Naive thymus-derived CD4-positive, alpha-beta T cell (primary cell): ENCODE data around the gene OR51M1. TPM values are rescaled to one million over a fixed set of nuclear protein-coding genes. Genes with fewer than 3 reads are reported as not detected.

Experiments
- ATAC-seq: fragments of 150-1000 bp; cut with Tn5 transposase; 2 replicates; pipeline ENCODE4 v1.10.0; 2021; ENCODE audit warnings: mild to moderate bottlenecking, moderate library complexity
- CTCF ChIA-PET: fragments of 350-600 bp; sonication (Branson Sonifier 250); formaldehyde crosslinking; loops from one replicate; lab custom pipeline; 2021; ENCODE audit warnings: antibody characterized with exemption; lab: Charles Lee
- POLR2A ChIA-PET: fragments of 350-600 bp; sonication (Branson Sonifier 250); formaldehyde crosslinking; loops from one replicate; lab custom pipeline; 2021; ENCODE audit warnings: antibody characterized with exemption, inconsistent platforms; lab: Charles Lee
- DNase-seq, 9 donors: peaks; one replicate each; pipeline versions ENCODE4 v3.0.0 to v3.0.0-alpha.2; 2020 to 2022; ENCODE audit warnings: mixed read lengths in 1 of 9
- H3K27ac ChIP-seq: one replicate; pipeline ENCODE4 v1.7.0; 2013; ENCODE audit warnings: mild to moderate bottlenecking, low read depth, low read length, moderate library complexity
- H3K27me3 ChIP-seq, 2 donors: one replicate each; pipeline ENCODE4 v1.7.0; 2013; ENCODE audit warnings: low read length in 2 of 2, mild to moderate bottlenecking in 2 of 2, moderate library complexity in 2 of 2; ENCODE audit not compliant: control insufficient read depth in 2 of 2, insufficient read depth in 2 of 2
- H3K36me3 ChIP-seq, 3 experiments: 1 replicate in 2 of 3; 2 replicates in 1 of 3; pipeline ENCODE4 v1.7.0; 2013; ENCODE audit warnings: low read length in 3 of 3, mild to moderate bottlenecking in 3 of 3, moderate library complexity in 1 of 3; ENCODE audit not compliant: insufficient read depth in 3 of 3, control insufficient read depth in 2 of 3
- H3K4me1 ChIP-seq, 2 donors: one replicate each; pipeline ENCODE4 v1.7.0; 2013; ENCODE audit warnings: low read length in 2 of 2, mild to moderate bottlenecking in 2 of 2, moderate library complexity in 1 of 2; ENCODE audit not compliant: control insufficient read depth in 2 of 2, insufficient read depth in 2 of 2
- H3K4me3 ChIP-seq: 2 replicates; pipeline ENCODE4 v1.7.0; 2013; ENCODE audit warnings: mild to moderate bottlenecking, low read length
- H3K9me3 ChIP-seq, 3 experiments: 1 replicate in 2 of 3; 2 replicates in 1 of 3; pipeline ENCODE4 v1.7.0; 2013; ENCODE audit warnings: low read length in 3 of 3; ENCODE audit not compliant: control insufficient read depth in 2 of 3
- H3K27ac Mint-ChIP-seq, 9 donors: one replicate each; pipeline ENCODE4 v1.8.0; 2020 to 2022; ENCODE audit warnings: mixed read lengths in 9 of 9, mild to moderate bottlenecking in 8 of 9, moderate library complexity in 5 of 9, inconsistent platforms in 2 of 9
- H3K27me3 Mint-ChIP-seq, 5 donors: one replicate each; pipeline ENCODE4 v1.8.0; 2021 to 2022; ENCODE audit warnings: mixed read lengths in 5 of 5, mild to moderate bottlenecking in 1 of 5
- H3K36me3 Mint-ChIP-seq, 5 donors: one replicate each; pipeline ENCODE4 v1.8.0; 2020 to 2022; ENCODE audit warnings: mixed read lengths in 5 of 5, mild to moderate bottlenecking in 3 of 5, inconsistent platforms in 1 of 5
- H3K4me1 Mint-ChIP-seq, 7 donors: one replicate each; pipeline ENCODE4 v1.8.0; 2020 to 2022; ENCODE audit warnings: mixed read lengths in 7 of 7, mild to moderate bottlenecking in 3 of 7, inconsistent platforms in 1 of 7
- H3K4me3 Mint-ChIP-seq, 10 donors: one replicate each; pipeline ENCODE4 v1.8.0; 2020 to 2022; ENCODE audit warnings: mild to moderate bottlenecking in 10 of 10, mixed read lengths in 10 of 10, moderate library complexity in 6 of 10, inconsistent platforms in 2 of 10
- H3K9me3 Mint-ChIP-seq, 11 donors: one replicate each; pipeline ENCODE4 v1.8.0; 2020 to 2022; ENCODE audit warnings: mixed read lengths in 11 of 11, mild to moderate bottlenecking in 4 of 11, inconsistent platforms in 1 of 11, moderate library complexity in 1 of 11
- intact Hi-C, 2 donors: fragments of 100-400 bp; cut with micrococcal nuclease; formaldehyde crosslinking; loops; one replicate each; pipeline ENCODE4 v1.15.1; 2023
- polyA plus RNA-seq, 2 donors: library from polyadenylated mRNA; unstranded; fragments of 300-500 nt; fragmentation: Illumina TruSeq; gene quantifications; one replicate each; pipeline ENCODE4 v1.2.3, GENCODE V29; 2021
- total RNA-seq, 6 experiments: library from RNA in 5 of 6; stranded (reverse) in 5 of 6; gene quantifications; 1 replicate in 5 of 6; 2 replicates in 1 of 6; pipeline ENCODE4 v1.2.3 and lab custom pipeline; 2021 to 2026

Gene OR51M1
- total and polyA plus RNA-seq, 7 experiments from 2014 or later: not detected

- Histone ChIP-seq H3K4me1 (no peaks in the 10 kb centered on the region), H3K36me3 (no peaks in the 10 kb centered on the region), H3K27me3 (no peaks in the 10 kb centered on the region), H3K9me3 (no peaks in the 10 kb centered on the region), H3K4me3 (no peak overlapping the region), H3K27ac (no peak overlapping the region)
- peaks cover 0 to 5% (median 0%) of the 10 kb centered on the region in 11 donors for H3K9me3 Mint-ChIP-seq
- peak; percentile 26 for ATAC-seq
- no peak overlapping the region for H3K27ac Mint-ChIP-seq
- no peak overlapping the region for H3K4me3 Mint-ChIP-seq
- peaks cover 0 to 13% (median 4%) of the 10 kb centered on the region in 5 donors for H3K27me3 Mint-ChIP-seq
- no peaks in the 10 kb centered on the region for H3K4me1 Mint-ChIP-seq
- no peaks in the 10 kb centered on the region for H3K36me3 Mint-ChIP-seq
- DNase-seq: peak in 3 of 9 donors; percentile 1 to 23 (median 3)
- ChIA-PET CTCF (no interaction called here), POLR2A (no interaction called here)
- intact Hi-C loops: loop anchor here in 1 of 2 donors (1.0 to 5.0 kb wide), 2 partner anchors 256 to 754 kb away; no protein-coding TSS in a partner anchor
Measured at GRCh38 chr11:5380740-5381342, 2.8 kb upstream of the OR51M1 start.

GRCh38 chr11:5384335-5384734 is 723 bp downstream of the OR51M1 start:
- no peak for ATAC-seq

DNA sequence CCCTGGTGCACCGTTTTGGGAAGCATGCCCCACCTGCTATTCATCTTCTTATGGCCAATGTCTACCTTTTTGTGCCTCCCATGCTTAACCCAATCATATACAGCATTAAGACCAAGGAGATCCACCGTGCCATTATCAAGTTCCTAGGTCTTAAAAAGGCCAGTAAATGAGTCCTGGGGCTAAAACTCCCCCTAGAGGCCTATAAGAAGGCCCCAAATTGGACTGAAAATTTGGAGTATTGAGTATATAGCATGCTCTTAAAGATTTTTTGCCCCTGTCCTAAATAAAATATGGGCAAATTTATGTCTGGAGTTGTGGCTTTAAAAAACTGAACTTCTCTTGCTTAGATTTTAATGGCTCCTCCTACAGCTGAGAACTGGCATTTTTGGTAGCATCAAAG is 6.6 kb downstream of the OR51M1 start:
- no peak overlapping the region for H3K4me3 ChIP-seq
- no peaks in the 10 kb centered on the region for H3K36me3 ChIP-seq
- CTCF ChIA-PET: no interaction called here
- Mint-ChIP-seq H3K27ac (no peak overlapping the region), H3K9me3 (peaks cover 0 to 2% (median 0%) of the 10 kb centered on the region in 11 donors), H3K36me3 (no peaks in the 10 kb centered on the region), H3K4me1 (no peaks in the 10 kb centered on the region), H3K4me3 (no peak overlapping the region), H3K27me3 (peaks cover 0 to 22% (median 4%) of the 10 kb centered on the region in 5 donors)
- no peaks in the 10 kb centered on the region for H3K27me3 ChIP-seq
- DNase-seq: no peak
- intact Hi-C loops: no loop called here
- no peak for ATAC-seq
- H3K4me1 ChIP-seq: no peaks in the 10 kb centered on the region
- POLR2A ChIA-PET: no interaction called here
- H3K27ac ChIP-seq: no peak overlapping the region
- no peaks in the 10 kb centered on the region for H3K9me3 ChIP-seq

More at GRCh38 chr11:5384335-5384734, 723 bp downstream of the OR51M1 start:
- POLR2A ChIA-PET: no interaction called here
- Mint-ChIP-seq H3K4me1 (no peaks in the 10 kb centered on the region), H3K36me3 (no peaks in the 10 kb centered on the region), H3K27ac (no peak overlapping the region), H3K27me3 (peaks cover 0 to 11% (median 4%) of the 10 kb centered on the region in 5 donors), H3K9me3 (peaks cover 0 to 1% (median 0%) of the 10 kb centered on the region in 11 donors), H3K4me3 (no peak overlapping the region)
- Histone ChIP-seq H3K4me1 (no peaks in the 10 kb centered on the region), H3K9me3 (no peaks in the 10 kb centered on the region), H3K27me3 (no peaks in the 10 kb centered on the region), H3K4me3 (no peak overlapping the region), H3K36me3 (no peaks in the 10 kb centered on the region), H3K27ac (no peak overlapping the region)
- no peak for DNase-seq
- CTCF ChIA-PET: no interaction called here
- intact Hi-C loops: loop anchor here in 1 of 2 donors (5.0 kb wide), 1 partner anchor 757 kb away; no protein-coding TSS in a partner anchor

DNA sequence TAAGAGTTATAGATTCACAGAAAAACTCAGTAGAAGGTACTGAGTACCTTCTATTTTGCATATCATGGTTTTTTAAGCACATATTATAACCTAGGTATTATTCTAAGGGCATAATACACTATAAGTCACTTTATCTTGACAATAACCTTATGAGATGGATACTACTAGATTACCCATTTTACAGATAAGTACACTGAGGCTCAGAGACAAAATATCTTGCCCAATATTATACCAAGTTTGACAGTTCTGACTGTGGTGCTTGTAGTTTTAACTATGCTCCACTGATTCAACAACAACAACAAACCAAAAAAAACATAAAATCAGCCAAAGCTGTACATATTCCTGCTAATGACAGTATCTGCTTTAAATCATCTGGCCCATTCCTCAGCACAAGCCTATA is 10.5 kb downstream of the OR51M1 start:
- Mint-ChIP-seq H3K36me3 (no peaks in the 10 kb centered on the region), H3K27ac (no peak overlapping the region), H3K9me3 (peaks cover 0 to 9% (median 2%) of the 10 kb centered on the region in 11 donors), H3K4me1 (no peaks in the 10 kb centered on the region), H3K27me3 (peaks cover 0 to 22% (median 8%) of the 10 kb centered on the region in 5 donors), H3K4me3 (no peak overlapping the region)
- Histone ChIP-seq H3K4me1 (no peaks in the 10 kb centered on the region), H3K9me3 (no peaks in the 10 kb centered on the region), H3K27ac (no peak overlapping the region), H3K27me3 (no peaks in the 10 kb centered on the region), H3K4me3 (no peak overlapping the region), H3K36me3 (no peaks in the 10 kb centered on the region)
- ATAC-seq (no peak), DNase-seq (no peak)
- intact Hi-C loops: no loop called here
- ChIA-PET POLR2A (no interaction called here), CTCF (no interaction called here)

DNA sequence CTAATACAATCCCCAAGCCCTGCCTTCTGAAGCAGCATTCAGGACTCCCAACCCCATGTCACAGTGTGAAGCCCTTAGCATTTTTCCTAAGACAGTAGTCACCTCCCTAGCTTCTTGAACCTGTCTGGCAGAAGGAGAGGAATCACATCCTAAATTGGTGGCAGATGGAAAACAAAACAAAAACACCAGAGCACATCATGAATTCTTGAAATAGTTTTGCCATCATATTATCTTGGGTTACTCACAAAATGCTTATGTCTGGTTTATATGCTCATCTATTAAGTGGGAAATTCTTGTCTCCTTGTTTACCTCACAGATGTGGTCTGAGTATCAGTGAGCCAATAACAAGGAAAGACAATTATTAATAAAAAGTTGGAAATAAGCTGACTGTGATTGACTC is 15.3 kb downstream of the OR51M1 start:
- Mint-ChIP-seq H3K4me3 (no peak overlapping the region), H3K9me3 (peaks cover 0 to 12% (median 3%) of the 10 kb centered on the region in 11 donors), H3K27me3 (peaks cover 0 to 25% (median 13%) of the 10 kb centered on the region in 5 donors), H3K27ac (no peak overlapping the region), H3K4me1 (peaks cover 0 to 1% (median 0%) of the 10 kb centered on the region in 7 donors), H3K36me3 (no peaks in the 10 kb centered on the region)
- no peak overlapping the region for H3K27ac ChIP-seq
- ChIA-PET CTCF (no interaction called here), POLR2A (no interaction called here)
- DNase-seq (no peak), ATAC-seq (no peak)
- H3K4me3 ChIP-seq: no peak overlapping the region
- intact Hi-C loops: no loop called here
- no peaks in the 10 kb centered on the region for H3K4me1 ChIP-seq
- no peaks in the 10 kb centered on the region for H3K9me3 ChIP-seq
- H3K27me3 ChIP-seq: peaks cover 0 to 3% of the 10 kb centered on the region in 2 donors
- H3K36me3 ChIP-seq: no peaks in the 10 kb centered on the region

- POLR2A ChIA-PET: no interaction called here
- no peak overlapping the region for H3K4me3 Mint-ChIP-seq
- peaks cover 0 to 9% (median 1%) of the 10 kb centered on the region in 11 donors for H3K9me3 Mint-ChIP-seq
- intact Hi-C loops: no loop called here
- no peak overlapping the region for H3K4me3 ChIP-seq
- no peaks in the 10 kb centered on the region for H3K36me3 Mint-ChIP-seq
- no peaks in the 10 kb centered on the region for H3K9me3 ChIP-seq
- no peak overlapping the region for H3K27ac ChIP-seq
- H3K4me1 ChIP-seq: no peaks in the 10 kb centered on the region
- ATAC-seq: no peak
- H3K27me3 ChIP-seq: no peaks in the 10 kb centered on the region
- peaks cover 0 to 1% (median 0%) of the 10 kb centered on the region in 7 donors for H3K4me1 Mint-ChIP-seq
- H3K27ac Mint-ChIP-seq: no peak overlapping the region
- H3K36me3 ChIP-seq: no peaks in the 10 kb centered on the region
- peaks cover 6 to 40% (median 28%) of the 10 kb centered on the region in 5 donors for H3K27me3 Mint-ChIP-seq
- CTCF ChIA-PET: no interaction called here
- DNase-seq: no peak
Measured at GRCh38 chr11:5405173-5405572, 21.6 kb downstream of the OR51M1 start.

DNA sequence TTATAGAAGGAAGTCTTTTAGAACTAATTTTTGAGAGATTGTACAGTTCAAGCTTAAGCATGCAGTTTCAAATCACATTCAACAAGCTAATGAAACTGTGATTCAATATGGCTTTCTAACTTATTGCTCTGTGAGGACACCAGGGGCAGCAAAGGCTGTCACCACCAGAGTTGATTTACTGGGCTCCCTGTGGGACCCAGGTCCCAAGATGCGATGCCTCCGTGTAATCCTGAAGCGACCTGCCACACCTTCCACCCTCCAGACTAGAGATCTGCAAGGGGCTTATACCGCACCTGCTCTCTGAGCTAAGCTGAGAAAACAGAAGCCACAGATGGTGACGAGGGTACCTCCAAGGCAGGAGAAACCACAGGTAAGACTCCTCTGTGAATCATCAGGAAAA is 37.4 kb downstream of the OR51M1 start:
- ATAC-seq (no peak), DNase-seq (no peak)
- H3K4me1 ChIP-seq: no peaks in the 10 kb centered on the region
- Mint-ChIP-seq H3K27me3 (peaks cover 0 to 16% (median 12%) of the 10 kb centered on the region in 5 donors), H3K4me3 (no peak overlapping the region), H3K9me3 (peaks cover 0 to 4% (median 0%) of the 10 kb centered on the region in 11 donors), H3K27ac (no peak overlapping the region), H3K36me3 (peaks cover 0 to 4% (median 0%) of the 10 kb centered on the region in 5 donors), H3K4me1 (peaks cover 0 to 2% (median 0%) of the 10 kb centered on the region in 7 donors)
- H3K36me3 ChIP-seq: no peaks in the 10 kb centered on the region
- H3K4me3 ChIP-seq: no peak overlapping the region
- intact Hi-C loops: no loop called here
- ChIA-PET POLR2A (no interaction called here), CTCF (no interaction called here)
- H3K27me3 ChIP-seq: no peaks in the 10 kb centered on the region
- H3K9me3 ChIP-seq: no peaks in the 10 kb centered on the region
- no peak overlapping the region for H3K27ac ChIP-seq
